ENCODE data around the gene SLC2A5.

SLC2A5 gene, protein sequence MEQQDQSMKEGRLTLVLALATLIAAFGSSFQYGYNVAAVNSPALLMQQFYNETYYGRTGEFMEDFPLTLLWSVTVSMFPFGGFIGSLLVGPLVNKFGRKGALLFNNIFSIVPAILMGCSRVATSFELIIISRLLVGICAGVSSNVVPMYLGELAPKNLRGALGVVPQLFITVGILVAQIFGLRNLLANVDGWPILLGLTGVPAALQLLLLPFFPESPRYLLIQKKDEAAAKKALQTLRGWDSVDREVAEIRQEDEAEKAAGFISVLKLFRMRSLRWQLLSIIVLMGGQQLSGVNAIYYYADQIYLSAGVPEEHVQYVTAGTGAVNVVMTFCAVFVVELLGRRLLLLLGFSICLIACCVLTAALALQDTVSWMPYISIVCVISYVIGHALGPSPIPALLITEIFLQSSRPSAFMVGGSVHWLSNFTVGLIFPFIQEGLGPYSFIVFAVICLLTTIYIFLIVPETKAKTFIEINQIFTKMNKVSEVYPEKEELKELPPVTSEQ

DNA sequence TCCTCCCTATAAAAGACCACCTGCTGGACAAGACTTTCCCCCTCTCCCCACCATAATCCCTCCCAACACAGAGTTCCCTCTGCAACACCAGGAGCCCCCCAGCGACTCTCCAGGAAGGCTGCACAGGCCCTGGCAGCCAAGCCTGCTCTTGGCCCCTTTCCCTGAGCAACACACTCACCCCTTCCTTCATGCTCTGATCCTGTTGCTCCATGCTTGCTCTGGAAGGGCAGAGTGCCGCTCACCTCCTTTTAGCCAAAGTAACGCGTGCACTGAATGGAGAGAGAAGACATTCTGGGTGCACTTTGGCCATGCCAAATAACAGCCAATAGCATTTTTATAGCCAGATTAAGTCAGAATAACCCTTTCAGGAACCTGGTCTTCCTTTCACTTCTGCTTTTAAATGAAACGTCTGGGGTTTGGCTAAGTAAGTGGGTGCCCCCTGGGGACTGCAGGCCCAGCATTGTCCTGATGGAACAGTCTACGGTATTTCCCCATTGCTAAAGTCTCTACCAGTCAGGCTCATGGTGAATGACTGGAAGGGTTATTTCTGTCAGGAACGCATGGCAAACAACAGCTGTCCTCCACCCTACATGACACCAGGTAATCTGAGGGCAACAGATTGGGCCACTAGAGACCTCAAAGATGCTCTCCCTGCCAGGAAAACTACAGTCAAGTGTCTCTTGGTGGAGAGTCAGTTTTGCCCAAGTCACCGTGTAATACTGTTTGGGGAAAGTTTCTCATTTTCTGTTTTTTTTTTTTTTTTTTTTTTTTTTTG lies at the start of gene SLC2A5:
Gene SLC2A5, minus strand, starts transcription at position 310 of the 775 bp plus-strand sequence. Its CDS starts 99 bp downstream, at position 211.
- TF ChIP-seq, protein P1, sequence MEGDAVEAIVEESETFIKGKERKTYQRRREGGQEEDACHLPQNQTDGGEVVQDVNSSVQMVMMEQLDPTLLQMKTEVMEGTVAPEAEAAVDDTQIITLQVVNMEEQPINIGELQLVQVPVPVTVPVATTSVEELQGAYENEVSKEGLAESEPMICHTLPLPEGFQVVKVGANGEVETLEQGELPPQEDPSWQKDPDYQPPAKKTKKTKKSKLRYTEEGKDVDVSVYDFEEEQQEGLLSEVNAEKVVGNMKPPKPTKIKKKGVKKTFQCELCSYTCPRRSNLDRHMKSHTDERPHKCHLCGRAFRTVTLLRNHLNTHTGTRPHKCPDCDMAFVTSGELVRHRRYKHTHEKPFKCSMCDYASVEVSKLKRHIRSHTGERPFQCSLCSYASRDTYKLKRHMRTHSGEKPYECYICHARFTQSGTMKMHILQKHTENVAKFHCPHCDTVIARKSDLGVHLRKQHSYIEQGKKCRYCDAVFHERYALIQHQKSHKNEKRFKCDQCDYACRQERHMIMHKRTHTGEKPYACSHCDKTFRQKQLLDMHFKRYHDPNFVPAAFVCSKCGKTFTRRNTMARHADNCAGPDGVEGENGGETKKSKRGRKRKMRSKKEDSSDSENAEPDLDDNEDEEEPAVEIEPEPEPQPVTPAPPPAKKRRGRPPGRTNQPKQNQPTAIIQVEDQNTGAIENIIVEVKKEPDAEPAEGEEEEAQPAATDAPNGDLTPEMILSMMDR (IDR thresholded peaks at IDR 0.05; ENCODE audit: low read depth, low read length), result no peak
- no peaks in the 10 kb centered on the region for H3K27me3 ChIP-seq (ENCODE audit: insufficient read depth, low read depth, severe bottlenecking)
- no peak within 1 kb of the TSS for H3K4me3 ChIP-seq (ENCODE audit: low read depth, low read length)
- DNase-seq, result peak; percentile 44
- H3K27ac ChIP-seq, result peak within 1 kb of the TSS; percentile 58
- no peaks in the 10 kb centered on the region for H3K36me3 ChIP-seq
- H3K9me3 ChIP-seq (ENCODE audit: severe bottlenecking), result no peaks in the 10 kb centered on the region

GRCh38 chr1:9118186-9118585 lies 48.8 kb upstream of the SLC2A5 start:
- Histone ChIP-seq H3K9me3 (ENCODE audit: severe bottlenecking) (no peaks in the 10 kb centered on the region), H3K27ac (no peak overlapping the region), H3K36me3 (no peaks in the 10 kb centered on the region), H3K4me3 (ENCODE audit: low read depth, low read length) (no peak overlapping the region), H3K27me3 (ENCODE audit: insufficient read depth, low read depth, severe bottlenecking) (no peaks in the 10 kb centered on the region)
- TF ChIP-seq, protein P1 (IDR thresholded peaks at IDR 0.05; ENCODE audit: low read depth, low read length), result no peak
- no peak for DNase-seq

DNA sequence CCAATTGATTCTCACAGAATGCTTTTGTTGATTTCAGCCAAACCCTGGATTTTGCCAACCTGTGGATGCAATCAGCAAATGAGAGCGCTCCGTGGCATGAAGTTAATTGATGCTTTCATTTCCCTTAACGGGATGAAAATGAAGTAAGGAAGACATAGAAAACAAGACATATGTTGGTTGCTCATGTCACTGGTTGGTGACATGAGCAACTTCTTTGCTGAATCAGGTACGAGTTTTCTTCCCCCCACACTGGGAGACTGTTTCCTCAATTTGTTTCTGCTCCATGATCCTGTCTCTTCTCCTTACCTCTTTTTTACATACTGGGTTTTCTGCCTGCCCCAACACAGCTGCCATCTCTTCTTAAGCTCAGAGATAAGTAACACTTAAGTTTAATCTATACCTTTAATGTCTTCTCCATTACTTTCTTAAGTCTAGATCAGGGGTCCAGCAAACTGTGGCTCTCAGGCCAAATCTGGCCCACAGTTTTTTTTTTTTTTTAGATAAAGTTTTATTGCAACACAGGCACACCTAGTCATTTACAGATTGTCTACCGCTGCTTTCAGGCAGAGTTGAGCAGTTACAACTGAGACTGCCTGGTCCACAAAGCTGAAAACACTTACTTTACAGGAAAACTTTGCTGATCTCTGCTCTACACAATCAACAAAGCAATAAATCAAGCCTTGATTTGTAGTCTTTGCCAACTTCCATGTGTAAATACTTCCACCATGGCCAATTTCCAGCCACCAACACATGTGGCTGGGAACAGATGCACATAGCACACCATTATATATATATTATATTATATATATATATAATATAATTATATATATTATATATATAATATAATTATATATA lies 46.1 kb upstream of the SLC2A5 start:
- Histone ChIP-seq H3K4me3 (ENCODE audit: low read depth, low read length) (no peak overlapping the region), H3K9me3 (ENCODE audit: severe bottlenecking) (no peaks in the 10 kb centered on the region), H3K27ac (no peak overlapping the region), H3K27me3 (ENCODE audit: insufficient read depth, low read depth, severe bottlenecking) (no peaks in the 10 kb centered on the region), H3K36me3 (no peaks in the 10 kb centered on the region; the same call in 1 of the 2 replicates)
- no peak for DNase-seq
- TF ChIP-seq, protein P1 (IDR thresholded peaks at IDR 0.05; ENCODE audit: low read depth, low read length), result no peak

DNA sequence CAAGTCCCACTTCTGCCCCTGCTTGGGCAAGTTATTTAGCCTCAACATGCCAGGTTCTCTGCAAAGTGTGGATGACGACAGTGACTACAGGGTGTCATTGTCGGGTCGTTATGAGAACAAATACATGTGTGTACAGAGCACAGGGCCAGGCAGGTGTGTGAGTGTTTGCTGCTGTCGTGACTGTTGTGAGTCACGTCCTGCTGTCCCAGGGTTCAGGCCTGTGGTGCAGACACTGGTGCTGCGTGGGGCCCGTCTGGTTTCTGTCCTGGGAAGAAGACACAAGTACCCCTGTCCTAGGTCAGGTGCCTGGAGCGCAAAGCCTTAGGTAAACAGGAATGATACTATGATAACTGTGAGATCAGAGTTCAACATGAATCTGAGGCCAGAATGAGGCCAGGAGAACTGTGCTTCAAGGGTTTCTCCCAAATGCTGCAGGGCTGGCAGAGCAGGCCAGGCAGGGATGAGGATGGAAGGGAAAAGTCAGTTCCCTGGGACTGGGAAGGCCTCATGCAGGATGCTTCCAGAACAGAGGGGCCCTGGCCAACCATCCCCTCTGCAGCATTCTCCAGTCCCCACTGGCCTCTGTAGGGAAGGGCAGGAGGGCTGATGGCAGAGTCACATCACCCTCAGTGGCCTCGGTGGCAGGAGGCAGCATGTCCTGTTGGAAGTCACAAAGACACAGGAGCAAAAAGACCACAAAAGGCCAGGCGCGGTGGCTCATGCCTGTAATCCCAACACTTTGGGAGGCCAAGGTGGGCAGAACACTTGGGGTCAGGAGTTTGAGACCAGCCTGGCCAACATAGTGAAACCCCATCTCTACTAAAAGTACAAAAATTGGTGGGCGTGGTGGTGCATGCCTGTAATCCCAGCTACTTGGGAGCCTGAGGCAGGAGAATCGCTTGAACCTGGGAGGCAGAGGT lies 43.8 kb upstream of the SLC2A5 start:
- no peaks in the 10 kb centered on the region for H3K27me3 ChIP-seq (ENCODE audit: insufficient read depth, low read depth, severe bottlenecking)
- H3K27ac ChIP-seq, result no peak overlapping the region
- DNase-seq, result no peak
- no peaks in the 10 kb centered on the region for H3K9me3 ChIP-seq (ENCODE audit: severe bottlenecking)
- TF ChIP-seq, protein P1 (IDR thresholded peaks at IDR 0.05; ENCODE audit: low read depth, low read length), result no peak
- H3K36me3 ChIP-seq, result no peaks in the 10 kb centered on the region; the same call in 1 of the 2 replicates
- H3K4me3 ChIP-seq (ENCODE audit: low read depth, low read length), result no peak overlapping the region
